Endodermal cell (in vitro differentiated cells): ENCODE measurements around the gene GDF11. TPM values are rescaled to one million over a fixed set of nuclear protein-coding genes. Genes with fewer than 3 reads are reported as not detected.
"Not testable (repeated sequence)": the region's sequence is repeated elsewhere in the genome, so short reads cannot be mapped to it uniquely, and the experiment has no call there.

Experiments
- DNase-seq: peaks from one replicate; pipeline ENCODE4 v3.0.0-alpha.2; 2017
- H3K27ac ChIP-seq: 2 replicates; pipeline ENCODE4 v1.5.1; 2013; ENCODE audit warnings: mild to moderate bottlenecking, low read depth, low read length, moderate library complexity
- H3K27me3 ChIP-seq: 2 replicates; pipeline ENCODE4 v1.6.1; 2013; ENCODE audit warnings: mild to moderate bottlenecking, low read length, moderate library complexity; ENCODE audit not compliant: insufficient read depth, control insufficient read depth, poor library complexity, severe bottlenecking
- H3K36me3 ChIP-seq: 2 replicates; pipeline ENCODE4 v1.7.0; 2013; ENCODE audit warnings: mild to moderate bottlenecking, low read length, moderate library complexity; ENCODE audit not compliant: control insufficient read depth, insufficient read depth
- H3K4me1 ChIP-seq: one replicate; pipeline ENCODE4 v1.7.0; 2013; ENCODE audit warnings: low read length; ENCODE audit not compliant: control insufficient read depth, insufficient read depth
- H3K4me3 ChIP-seq: 2 replicates; pipeline ENCODE4 v1.5.1; 2013; ENCODE audit warnings: mild to moderate bottlenecking, low read length, moderate library complexity
- H3K9ac ChIP-seq: 2 replicates; pipeline ENCODE4 v1.6.1; 2013; ENCODE audit warnings: mild to moderate bottlenecking, low read length, moderate library complexity; ENCODE audit not compliant: poor library complexity, severe bottlenecking; ENCODE audit errors: extremely low read depth
- H3K9me3 ChIP-seq: 2 replicates; pipeline ENCODE4 v1.6.1; 2013; ENCODE audit warnings: mild to moderate bottlenecking, low read length, moderate library complexity; ENCODE audit not compliant: control insufficient read depth
- H3K27ac Mint-ChIP-seq: 2 replicates; pipeline ENCODE4 v1.8.0; 2020; ENCODE audit warnings: mixed read lengths
- H3K27me3 Mint-ChIP-seq: 2 replicates; pipeline ENCODE4 v1.8.0; 2021; ENCODE audit warnings: mild to moderate bottlenecking, mixed read lengths; ENCODE audit not compliant: insufficient read depth
- H3K36me3 Mint-ChIP-seq: 2 replicates; pipeline ENCODE4 v1.8.0; 2020; ENCODE audit warnings: low read depth, mixed read lengths
- H3K4me1 Mint-ChIP-seq: 2 replicates; pipeline ENCODE4 v1.8.0; 2020; ENCODE audit warnings: mixed read lengths
- H3K4me3 Mint-ChIP-seq: 2 replicates; pipeline ENCODE4 v1.8.0; 2020; ENCODE audit warnings: mild to moderate bottlenecking, moderate library complexity, mixed read lengths
- H3K9me3 Mint-ChIP-seq: 2 replicates; pipeline ENCODE4 v1.8.0; 2020; ENCODE audit warnings: mild to moderate bottlenecking, mixed read lengths
- CTCF ChIP-seq: fragments of 200-600 bp; sonication (generic); conservative IDR thresholded peaks from 2 replicates; pipeline ENCODE4 v1.5.0; 2021; ENCODE audit warnings: antibody characterized with exemption, mild to moderate bottlenecking
- WGBS, 2 experiments: methylation state at CpG; one replicate each; pipeline versions ENCODE4 v1.1.5 to v1.1.7; 2013; ENCODE audit warnings: missing lambda C conversion rate in 2 of 2, mixed read lengths in 1 of 2; ENCODE audit not compliant: insufficient coverage in 1 of 2, insufficient read length in 1 of 2; 5-methylcytosine and 5-hydroxymethylcytosine counted together
- total RNA-seq, 2 donors: library from RNA; stranded (reverse); fragmentation: NEBNext Ultra II Directional in 1 of 2; extraction: Animal tissue kit (Norgen Biotek cat#: 25700) in 1 of 2; gene quantifications; 2 replicates in 1 of 2; 3 replicates in 1 of 2; pipeline ENCODE4 v1.2.1, GENCODE V29; 2021

GDF11 gene
- total RNA-seq, 2 donors from 2014 or later = 29.8 to 33.0 TPM

GRCh38 chr12:55755246-55755645 is 12.3 kb downstream of the GDF11 start:
- TF ChIP-seq CTCF = no peak
- H3K4me3 ChIP-seq = no peak overlapping the region
- H3K36me3 Mint-ChIP-seq = peaks cover 71% of the 10 kb centered on the region
- H3K9ac ChIP-seq = peak overlapping the region; percentile 41
- H3K36me3 ChIP-seq = peaks cover 86% of the 10 kb centered on the region
- peak overlapping the region; percentile 28 for H3K27ac ChIP-seq
- no peaks in the 10 kb centered on the region for H3K27me3 Mint-ChIP-seq
- no peak overlapping the region for H3K4me3 Mint-ChIP-seq
- H3K4me1 ChIP-seq = peaks cover 29% of the 10 kb centered on the region
- peaks cover 10% of the 10 kb centered on the region for H3K9me3 Mint-ChIP-seq
- H3K27me3 ChIP-seq = no peaks in the 10 kb centered on the region
- H3K9me3 ChIP-seq = peaks cover 16% of the 10 kb centered on the region
- H3K27ac Mint-ChIP-seq = peak overlapping the region; percentile 64
- 66 to 94% methylated on average over 2 of the region's 2 CpGs for WGBS, 2 experiments
- no peak for DNase-seq
- peaks cover 42% of the 10 kb centered on the region for H3K4me1 Mint-ChIP-seq

- no peaks in the 10 kb centered on the region for H3K27me3 Mint-ChIP-seq
- peaks cover 68% of the 10 kb centered on the region for H3K36me3 Mint-ChIP-seq
- H3K4me3 Mint-ChIP-seq = no peak overlapping the region
- H3K27ac Mint-ChIP-seq = peak overlapping the region; percentile 91
- no peak for TF ChIP-seq CTCF
- H3K9me3 ChIP-seq = peaks cover 22% of the 10 kb centered on the region
- no peak overlapping the region for H3K9ac ChIP-seq
- H3K9me3 Mint-ChIP-seq = peaks cover 13% of the 10 kb centered on the region
- H3K4me1 Mint-ChIP-seq = peaks cover 50% of the 10 kb centered on the region
- no peak for DNase-seq
- H3K27me3 ChIP-seq = no peaks in the 10 kb centered on the region
- 54 to 57% methylated on average over 1 to 2 of the region's 2 CpGs for WGBS, 2 experiments
- peaks cover 77% of the 10 kb centered on the region for H3K36me3 ChIP-seq
- peak overlapping the region; percentile 50 for H3K27ac ChIP-seq
- H3K4me1 ChIP-seq = peaks cover 32% of the 10 kb centered on the region
- no peak overlapping the region for H3K4me3 ChIP-seq
Observed at GRCh38 chr12:55757701-55758100, 14.8 kb downstream of the GDF11 start.

GRCh38 chr12:55758575-55758974 is 15.7 kb downstream of the GDF11 start:
- H3K27me3 ChIP-seq, H3K27ac ChIP-seq, H3K27me3 Mint-ChIP-seq, H3K27ac Mint-ChIP-seq, DNase-seq, H3K4me3 Mint-ChIP-seq, H3K4me3 ChIP-seq, H3K9ac ChIP-seq: not testable (repeated sequence)
- peaks cover 34% of the 10 kb centered on the region for H3K4me1 ChIP-seq
- H3K9me3 ChIP-seq = peaks cover 22% of the 10 kb centered on the region
- Mint-ChIP-seq H3K9me3 (peaks cover 13% of the 10 kb centered on the region), H3K36me3 (peaks cover 69% of the 10 kb centered on the region), H3K4me1 (peaks cover 52% of the 10 kb centered on the region)
- 80 to 98% methylated on average over 4 of the region's 4 CpGs for WGBS, 2 experiments
- peaks cover 74% of the 10 kb centered on the region for H3K36me3 ChIP-seq

GRCh38 chr12:55760663-55761062 is 17.7 kb downstream of the GDF11 start:
- peaks cover 13% of the 10 kb centered on the region for H3K9me3 Mint-ChIP-seq
- no peak overlapping the region for H3K9ac ChIP-seq
- H3K36me3 ChIP-seq = peaks cover 74% of the 10 kb centered on the region
- no peak overlapping the region for H3K27ac ChIP-seq
- peaks cover 22% of the 10 kb centered on the region for H3K9me3 ChIP-seq
- peaks cover 24% of the 10 kb centered on the region for H3K4me1 ChIP-seq
- H3K27me3 ChIP-seq = no peaks in the 10 kb centered on the region
- no peak overlapping the region for H3K27ac Mint-ChIP-seq
- no peak overlapping the region for H3K4me3 ChIP-seq
- WGBS, 2 experiments = 87 to 96% methylated on average over 5 to 6 of the region's 6 CpGs
- no peak for DNase-seq
- peaks cover 64% of the 10 kb centered on the region for H3K36me3 Mint-ChIP-seq
- TF ChIP-seq CTCF = no peak
- H3K4me1 Mint-ChIP-seq = peaks cover 36% of the 10 kb centered on the region
- H3K27me3 Mint-ChIP-seq = no peaks in the 10 kb centered on the region
- no peak overlapping the region for H3K4me3 Mint-ChIP-seq
